B cell (primary cell): Measurements from ENCODE around the gene NTN1.
A peak's percentile ranks its signal among the peaks of the same experiment; 100 is the strongest.

Experiments used
- CTCF ChIP-seq: fragments of 200-600 bp; IDR thresholded peaks from one replicate; pipeline ENCODE4 v1.8.0; 2022; ENCODE audit warnings: antibody characterized with exemption, mild to moderate bottlenecking
- EZH2 ChIP-seq: IDR thresholded peaks from 2 replicates; pipeline ENCODE4 v1.6.1; 2012; ENCODE audit warnings: borderline replicate concordance, low read depth, mild to moderate bottlenecking, moderate library complexity, low read length; ENCODE audit not compliant: insufficient read depth, poor library complexity, severe bottlenecking

- TF ChIP-seq CTCF = peak; percentile 55
- no peak for TF ChIP-seq EZH2
These were observed 27.0 kb upstream of the NTN1 start for GRCh38 chr17:8994319-8994718.
